ENCODE data around the gene OR52N4.

- TF ChIP-seq YY1 (IDR thresholded peaks at IDR 0.05; ENCODE audit: insufficient read depth, insufficient read length) (no peak), ZNF274 (IDR thresholded peaks at IDR 0.05; ENCODE audit: low read depth, low read length) (no peak)
These were observed 42.5 kb downstream of the OR52N4 start for GRCh38 chr11:5796541-5796940.

Measured in NT2/D1 (cell line).